ENCODE measurements around the gene PPFIBP2.

PPFIBP2 gene

GRCh38 chr11:7579361-7579791, 65.6 kb downstream of the PPFIBP2 start:
- no peak for DNase-seq

- DNase-seq: no peak
Observed at GRCh38 chr11:7581021-7581590, 67.3 kb downstream of the PPFIBP2 start.

GRCh38 chr11:7582338-7582985, 68.7 kb downstream of the PPFIBP2 start:
- no peak for DNase-seq

GRCh38 chr11:7583248-7583647, 69.4 kb downstream of the PPFIBP2 start:
- no peak for DNase-seq

- no peak for DNase-seq
Observed at GRCh38 chr11:7584910-7585309, 71.1 kb downstream of the PPFIBP2 start.

- no peak for DNase-seq
Observed at GRCh38 chr11:7585816-7586215, 72.0 kb downstream of the PPFIBP2 start.

- no peak for DNase-seq
Observed at GRCh38 chr11:7586376-7586775, 72.6 kb downstream of the PPFIBP2 start.

- no peak for DNase-seq
Observed at GRCh38 chr11:7587712-7588111, 73.9 kb downstream of the PPFIBP2 start.

GRCh38 chr11:7589861-7590260, 76.1 kb downstream of the PPFIBP2 start:
- no peak for DNase-seq

GRCh38 chr11:7590529-7590928, 76.7 kb downstream of the PPFIBP2 start:
- no peak for DNase-seq

- no peak for DNase-seq
Observed at GRCh38 chr11:7591107-7591894, 77.5 kb downstream of the PPFIBP2 start.

GRCh38 chr11:7591987-7592386, 78.2 kb downstream of the PPFIBP2 start:
- no peak for DNase-seq

- DNase-seq: no peak
Observed at GRCh38 chr11:7592711-7593110, 78.9 kb downstream of the PPFIBP2 start.

GRCh38 chr11:7593481-7593880, 79.7 kb downstream of the PPFIBP2 start:
- DNase-seq: no peak

- no peak for DNase-seq
Observed at GRCh38 chr11:7595016-7595866, 81.4 kb downstream of the PPFIBP2 start.

- DNase-seq: no peak
Observed at GRCh38 chr11:7595951-7596350, 82.2 kb downstream of the PPFIBP2 start.

GRCh38 chr11:7596975-7597391, 83.2 kb downstream of the PPFIBP2 start:
- no peak for DNase-seq

GRCh38 chr11:7597620-7598019, 83.8 kb downstream of the PPFIBP2 start:
- DNase-seq: peak; percentile 65

- no peak for DNase-seq
Observed at GRCh38 chr11:7599209-7599608, 85.4 kb downstream of the PPFIBP2 start.

- DNase-seq: no peak
Observed at GRCh38 chr11:7600205-7600775, 86.5 kb downstream of the PPFIBP2 start.

GRCh38 chr11:7603031-7603781, 89.4 kb downstream of the PPFIBP2 start:
- DNase-seq: no peak

- DNase-seq: no peak
Observed at GRCh38 chr11:7604331-7604955, 90.6 kb downstream of the PPFIBP2 start.

Data from NCI-H774 (cell line).